AG09309 (cell line): ENCODE results near the gene CPHXL2.

Experiments used
- DNase-seq: peaks from one replicate; pipeline ENCODE4 v3.0.0-alpha.2; 2010; ENCODE audit warnings: low read depth
- H3K4me3 ChIP-seq: 2 replicates; pipeline ENCODE4 v1.5.1; 2011; ENCODE audit warnings: mild to moderate bottlenecking, low read depth, low read length, moderate library complexity; ENCODE audit not compliant: control insufficient read depth
- CTCF ChIP-seq: IDR thresholded peaks from 2 replicates; pipeline ENCODE4 v1.5.1; 2011; ENCODE audit warnings: mild to moderate bottlenecking, low read depth, low read length, inconsistent platforms; ENCODE audit not compliant: insufficient read depth, control insufficient read depth; ENCODE audit errors: missing control alignments

CPHXL2 gene

GRCh38 chr16:75660726-75661302 lies 16.0 kb downstream of the CPHXL2 start:
- TF ChIP-seq CTCF = no peak
- H3K4me3 ChIP-seq = no peak overlapping the region
- DNase-seq = no peak

- DNase-seq = no peak
- TF ChIP-seq CTCF = no peak
- no peak overlapping the region for H3K4me3 ChIP-seq
Measured at GRCh38 chr16:75660321-75660720, 16.5 kb downstream of the CPHXL2 start.

- no peak for DNase-seq
- no peak for TF ChIP-seq CTCF
- no peak overlapping the region for H3K4me3 ChIP-seq
Measured at GRCh38 chr16:75658175-75658574, 18.6 kb downstream of the CPHXL2 start.

- no peak overlapping the region for H3K4me3 ChIP-seq
- TF ChIP-seq CTCF = no peak
- peak; percentile 57 for DNase-seq
Measured at GRCh38 chr16:75653922-75654321, 22.9 kb downstream of the CPHXL2 start.

- no peak for DNase-seq
- TF ChIP-seq CTCF = no peak
- peak overlapping the region; percentile 100 for H3K4me3 ChIP-seq
Measured at GRCh38 chr16:75648265-75649076, 28.3 kb downstream of the CPHXL2 start.

- H3K4me3 ChIP-seq = peak within 1 kb of the TSS; percentile 100
- DNase-seq = peak; percentile 65
Measured at GRCh38 chr16:75647492-75648264, 29.1 kb downstream of the CPHXL2 start, which contains the start of the genes KARS1 and TERF2IP. TSS of gene KARS1 (minus strand) at chr16:75647665. CDS start at chr16:75647639, 26 bp downstream. TSS of gene TERF2IP (plus strand) at chr16:75647773. CDS start at chr16:75647883, 110 bp downstream.

More at GRCh38 chr16:75647492-75648264, 29.1 kb downstream of the CPHXL2 start, which contains the start of the genes KARS1 and TERF2IP:
- no peak for TF ChIP-seq CTCF
